HepG2 (cell line): Measurements from ENCODE around the gene OSCP1. TPM values are rescaled to one million over a fixed set of nuclear protein-coding genes. Genes with fewer than 3 reads are reported as not detected.

ENCODE experiments used
- ATAC-seq: fragments of 200-7000 bp; cut with Tn5 transposase; 3 replicates; pipeline ENCODE4 v1.9.1; 2020; ENCODE audit warnings: mild to moderate bottlenecking, moderate library complexity
- BruUV-seq: library from RNA; stranded (reverse); fragments of 400-500 nt; replicated peaks from 2 replicates; lab custom pipeline; 2021; lab: Mats Ljungman, UMichigan
- CTCF ChIA-PET: fragments of 300-600 bp; formaldehyde crosslinking; extraction: SDS; loops from one replicate; lab custom pipeline; 2021; ENCODE audit warnings: low total read pairs, inconsistent platforms, low intra/inter-chr PET ratio; lab: Yijun Ruan, JAX
- POLR2A ChIA-PET: fragments of 350-600 bp; sonication (Branson Sonifier 250); formaldehyde crosslinking; loops from one replicate; lab custom pipeline; 2020; ENCODE audit warnings: antibody characterized with exemption, inconsistent platforms; lab: Yijun Ruan, JAX
- DNase-seq: peaks from one replicate; pipeline ENCODE4 v3.0.0-alpha.2; 2015; ENCODE audit warnings: low spot score
- FAIRE-seq: peaks from 3 replicates; lab custom pipeline; 2011; peaks lifted over from hg19 to GRCh38; lab: Jason Lieb, UNC
- H2AFZ ChIP-seq: one replicate; pipeline ENCODE4 v1.6.1; 2011; ENCODE audit warnings: low read length, inconsistent platforms
- H3K27ac ChIP-seq: fragments of 300-600 bp; 3 replicates; pipeline ENCODE4 v1.8.0; 2011; ENCODE audit warnings: mixed run types, mild to moderate bottlenecking, mixed read lengths, low read length, inconsistent platforms; ENCODE audit not compliant: insufficient read depth; ENCODE audit errors: extremely low read length
- H3K27me3 ChIP-seq, 2 experiments: fragments of 200-600 bp in 1 of 2; 2 replicates in 1 of 2; 3 replicates in 1 of 2; pipeline versions ENCODE4 v1.6.0 to v1.8.0; 2011; ENCODE audit warnings: low read length in 2 of 2, mild to moderate bottlenecking in 2 of 2, moderate library complexity in 2 of 2, inconsistent platforms in 1 of 2; ENCODE audit not compliant: insufficient read depth in 2 of 2, control insufficient read depth in 1 of 2
- H3K36me3 ChIP-seq, 2 experiments: fragments of 200-600 bp in 1 of 2; replicated peaks in 1 of 2; 2 replicates in 1 of 2; 3 replicates in 1 of 2; pipeline versions ENCODE4 v1.5.1 to v1.8.0; 2011; ENCODE audit warnings: low read length in 2 of 2, inconsistent platforms in 1 of 2; ENCODE audit not compliant: insufficient read depth in 2 of 2, control insufficient read depth in 1 of 2
- H3K4me1 ChIP-seq: 2 replicates; pipeline ENCODE4 v1.5.1; 2012; ENCODE audit warnings: low read length, inconsistent platforms; ENCODE audit not compliant: insufficient read depth
- H3K4me2 ChIP-seq: 2 replicates; pipeline ENCODE4 v1.6.0; 2011; ENCODE audit warnings: low read depth, low read length, inconsistent platforms
- H3K4me3 ChIP-seq, 3 experiments: fragments of 200-600 bp in 1 of 3; sonication (generic), shearing (Covaris generic) in 1 of 3; replicated peaks in 1 of 3; 2 replicates each; pipeline ENCODE4 v1.5.1; 2011 to 2016; ENCODE audit warnings: low read length in 3 of 3, inconsistent platforms in 2 of 3, low read depth in 2 of 3, mild to moderate bottlenecking in 2 of 3, control low read depth in 1 of 3, mixed read lengths in 1 of 3; ENCODE audit not compliant: insufficient read depth in 1 of 3
- H3K79me2 ChIP-seq: one replicate; pipeline ENCODE4 v1.6.1; 2011; ENCODE audit warnings: low read length, inconsistent platforms; ENCODE audit not compliant: insufficient read depth
- H3K9ac ChIP-seq: 2 replicates; pipeline ENCODE4 v1.6.0; 2011; ENCODE audit warnings: mild to moderate bottlenecking, low read depth, low read length, inconsistent platforms; ENCODE audit not compliant: insufficient read depth
- H3K9me3 ChIP-seq: 2 replicates; pipeline ENCODE4 v1.5.1; 2012; ENCODE audit warnings: mild to moderate bottlenecking, low read length
- H4K20me1 ChIP-seq: 2 replicates; pipeline ENCODE4 v1.6.0; 2011; ENCODE audit warnings: inconsistent platforms, mild to moderate bottlenecking, low read length, moderate library complexity; ENCODE audit not compliant: insufficient read depth
- FOXK1 ChIP-seq: sonication (generic); formaldehyde crosslinking; IDR thresholded peaks from 2 replicates; pipeline ENCODE4 v1.4.0; 2020; ENCODE audit warnings: low read depth, missing genetic modification reagents, borderline replicate concordance
- FOXO1 ChIP-seq: sonication (generic); formaldehyde crosslinking; IDR thresholded peaks from 2 replicates; pipeline ENCODE4 v1.4.0; 2020; ENCODE audit warnings: missing genetic modification reagents
- IKZF1 ChIP-seq: fragments of 450-650 bp; IDR thresholded peaks from 2 replicates; pipeline ENCODE4 v1.7.1; 2016
- TARDBP ChIP-seq: sonication (generic); formaldehyde crosslinking; IDR thresholded peaks from 2 replicates; pipeline ENCODE4 v1.8.0; 2022; ENCODE audit warnings: mild to moderate bottlenecking, missing genetic modification reagents
- TEAD3 ChIP-seq: optimal IDR thresholded peaks from 2 replicates; pipeline ENCODE3; 2016; ENCODE audit warnings: borderline replicate concordance
- TOPORS ChIP-seq: sonication (generic); formaldehyde crosslinking; IDR thresholded peaks from 2 replicates; pipeline ENCODE4 v1.8.0; 2023; ENCODE audit warnings: mild to moderate bottlenecking, missing genetic modification reagents
- ZFAT ChIP-seq: sonication (generic); formaldehyde crosslinking; conservative IDR thresholded peaks from 2 replicates; pipeline ENCODE4 v1.8.1; 2023; ENCODE audit warnings: missing genetic modification reagents, inconsistent platforms
- ZKSCAN5 ChIP-seq: sonication (generic); formaldehyde crosslinking; IDR thresholded peaks from 2 replicates; pipeline ENCODE4 v1.5.1; 2020; ENCODE audit warnings: mild to moderate bottlenecking, missing genetic modification reagents
- ZNF224 ChIP-seq: sonication (generic); formaldehyde crosslinking; IDR thresholded peaks from 2 replicates; pipeline ENCODE4 v1.5.0; 2020; ENCODE audit warnings: mild to moderate bottlenecking, missing genetic modification reagents
- WGBS: methylation state at CpG from one replicate; pipeline ENCODE4 v1.1.6; 2017; ENCODE audit warnings: low lambda C conversion rate; 5-methylcytosine and 5-hydroxymethylcytosine counted together
- in situ Hi-C: cut with HindIII; loops from 2 replicates; pipeline ENCODE4 v1.10.0; 2017; ENCODE audit warnings: low pct_unique_long_range_greater_than_20kb; ENCODE audit not compliant: extremely low pct_ligation_motif_present
- intact Hi-C: fragments of 100-400 bp; cut with micrococcal nuclease; formaldehyde crosslinking; loops from one replicate; pipeline ENCODE4 v1.10.0; 2022; ENCODE audit not compliant: unreplicated experiment
- polyA plus RNA-seq, 8 experiments: library from polyadenylated mRNA; depleted of rRNA in 3 of 8; stranded (reverse) in 7 of 8; unstranded in 1 of 8; fragments of >200 nt; fragmentation: Illumina TruSeq in 4 of 8; extraction: Trizol in 4 of 8; gene quantifications; 2 replicates each; pipeline versions ENCODE4 v1.2.1 to v1.2.3, GENCODE V29; 2011 to 2016; ENCODE audit warnings: low read depth in 4 of 8, missing spikeins in 1 of 8, mixed read lengths in 1 of 8; ENCODE audit not compliant: insufficient read depth in 1 of 8
- total RNA-seq, 5 experiments: library from RNA; depleted of rRNA; stranded (reverse); fragments of >200 nt; fragmentation: Illumina TruSeq; extraction: Trizol; gene quantifications; 2 replicates each; pipeline ENCODE4 v1.2.3, GENCODE V29; 2016; ENCODE audit warnings: low read depth in 1 of 5
- TF ChIP-seq, protein P1 (sequence below): IDR thresholded peaks from 2 replicates; pipeline ENCODE4 v1.6.1; 2016; ENCODE audit warnings: low read depth
- TF ChIP-seq, protein P2 (sequence below): sonication (generic); formaldehyde crosslinking; IDR thresholded peaks from 2 replicates; pipeline ENCODE4 v1.8.1; 2023; ENCODE audit warnings: mild to moderate bottlenecking, missing genetic modification reagents

The OSCP1 gene
- total and polyA plus RNA-seq, 2 of the 13 experiments (the other 11 are each of a cell fraction or from before 2014, with no cell fraction given), result 0.60 to 0.84 TPM

DNA sequence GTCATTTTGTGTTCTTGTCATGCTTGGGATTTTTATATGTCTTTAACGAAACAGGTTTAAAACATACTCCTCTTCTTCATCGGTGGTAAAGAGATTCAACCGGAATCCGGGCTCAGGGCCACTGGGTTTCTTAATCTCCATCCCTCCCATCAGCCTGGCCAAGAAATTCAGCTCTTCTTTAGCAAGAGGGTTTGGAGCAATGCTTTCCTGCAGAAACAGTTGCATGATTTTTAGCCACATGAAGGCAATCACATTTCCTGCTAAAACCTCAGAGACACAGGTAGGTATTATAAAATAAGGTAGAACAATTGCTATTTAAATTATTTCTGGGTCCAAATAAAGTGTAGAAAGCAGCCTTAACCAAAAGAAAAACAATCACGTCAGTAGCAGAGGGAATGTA lies 29.8 kb downstream of the OSCP1 start (continued):
- TF ChIP-seq TOPORS (CRISPR knock-in tag) (no peak), ZFAT (CRISPR knock-in tag) (no peak), TEAD3 (CRISPR knock-in tag) (no peak), FOXO1 (CRISPR knock-in tag) (no peak), ZKSCAN5 (CRISPR knock-in tag) (no peak)
- TF ChIP-seq, protein P1, sequence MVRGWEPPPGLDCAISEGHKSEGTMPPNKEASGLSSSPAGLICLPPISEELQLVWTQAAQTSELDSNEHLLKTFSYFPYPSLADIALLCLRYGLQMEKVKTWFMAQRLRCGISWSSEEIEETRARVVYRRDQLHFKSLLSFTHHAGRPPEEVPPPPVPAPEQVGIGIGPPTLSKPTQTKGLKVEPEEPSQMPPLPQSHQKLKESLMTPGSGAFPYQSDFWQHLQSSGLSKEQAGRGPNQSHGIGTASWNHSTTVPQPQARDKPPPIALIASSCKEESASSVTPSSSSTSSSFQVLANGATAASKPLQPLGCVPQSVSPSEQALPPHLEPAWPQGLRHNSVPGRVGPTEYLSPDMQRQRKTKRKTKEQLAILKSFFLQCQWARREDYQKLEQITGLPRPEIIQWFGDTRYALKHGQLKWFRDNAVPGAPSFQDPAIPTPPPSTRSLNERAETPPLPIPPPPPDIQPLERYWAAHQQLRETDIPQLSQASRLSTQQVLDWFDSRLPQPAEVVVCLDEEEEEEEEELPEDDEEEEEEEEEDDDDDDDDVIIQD (CRISPR knock-in tag), result no peak
- TF ChIP-seq, protein P2, sequence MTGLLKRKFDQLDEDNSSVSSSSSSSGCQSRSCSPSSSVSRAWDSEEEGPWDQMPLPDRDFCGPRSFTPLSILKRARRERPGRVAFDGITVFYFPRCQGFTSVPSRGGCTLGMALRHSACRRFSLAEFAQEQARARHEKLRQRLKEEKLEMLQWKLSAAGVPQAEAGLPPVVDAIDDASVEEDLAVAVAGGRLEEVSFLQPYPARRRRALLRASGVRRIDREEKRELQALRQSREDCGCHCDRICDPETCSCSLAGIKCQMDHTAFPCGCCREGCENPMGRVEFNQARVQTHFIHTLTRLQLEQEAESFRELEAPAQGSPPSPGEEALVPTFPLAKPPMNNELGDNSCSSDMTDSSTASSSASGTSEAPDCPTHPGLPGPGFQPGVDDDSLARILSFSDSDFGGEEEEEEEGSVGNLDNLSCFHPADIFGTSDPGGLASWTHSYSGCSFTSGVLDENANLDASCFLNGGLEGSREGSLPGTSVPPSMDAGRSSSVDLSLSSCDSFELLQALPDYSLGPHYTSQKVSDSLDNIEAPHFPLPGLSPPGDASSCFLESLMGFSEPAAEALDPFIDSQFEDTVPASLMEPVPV (CRISPR knock-in tag), result no peak

DNA sequence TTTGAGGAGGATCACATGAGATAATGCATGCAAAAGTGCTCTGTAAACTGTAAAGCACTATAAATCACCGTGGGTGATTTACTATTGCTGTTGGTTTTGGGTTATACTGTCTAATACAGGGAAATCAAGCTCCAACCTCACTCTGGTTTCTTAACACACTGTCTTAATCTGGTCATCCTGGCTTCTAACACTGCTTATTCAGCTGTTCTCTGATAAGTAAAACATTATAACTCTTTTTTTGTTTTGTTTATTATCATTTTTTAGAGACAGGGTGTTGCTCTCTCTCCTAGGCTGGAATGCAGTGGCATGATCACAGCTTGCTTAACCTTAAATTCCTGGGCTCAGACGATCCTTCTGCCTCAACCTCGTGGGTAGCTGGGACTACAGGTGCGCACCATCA lies 30.7 kb downstream of the OSCP1 start:
- Histone ChIP-seq H3K79me2 (no peaks in the 10 kb centered on the region), H3K27me3 (no peaks in the 10 kb centered on the region), H4K20me1 (no peaks in the 10 kb centered on the region), H3K27ac (no peak overlapping the region), H3K9me3 (no peaks in the 10 kb centered on the region), H3K4me1 (peaks cover 13% of the 10 kb centered on the region), H2AFZ (no peak overlapping the region), H3K9ac (no peak overlapping the region), H3K36me3 (no peaks in the 10 kb centered on the region; a peak in 1 of 5 replicates), H3K4me3 (no peak overlapping the region), H3K4me2 (no peak overlapping the region)
- ChIA-PET CTCF (no interaction called here), POLR2A (interaction anchor here (1.8 kb wide), 1 partner anchor 33 kb away, joined by 6 read pairs; no protein-coding TSS in a partner anchor)
- DNase-seq (no peak), ATAC-seq (no peak), FAIRE-seq (no peak)
- in situ Hi-C loops, result no loop called here
- BruUV-seq, result no TSS peak
- intact Hi-C loops, result no loop called here
- 89% methylated on average over 4 of the region's 4 CpGs for WGBS
- TF ChIP-seq IKZF1 (no peak), FOXK1 (CRISPR knock-in tag) (no peak), TARDBP (CRISPR knock-in tag) (no peak), ZNF224 (CRISPR knock-in tag) (no peak)
